WTC11 (cell line): ENCODE results near the gene ZNF277. TPM values are rescaled to one million over a fixed set of nuclear protein-coding genes. Genes with fewer than 3 reads are reported as not detected.

Experiments used
- ATAC-seq: fragments of 200-7000 bp; cut with Tn5 transposase; 2 replicates; pipeline ENCODE4 v1.10.0; 2021; ENCODE audit warnings: mild to moderate bottlenecking, moderate library complexity
- CTCF ChIA-PET: fragments of 300-600 bp; sonication (Branson Sonifier 250); formaldehyde crosslinking; loops from one replicate; lab custom pipeline; 2021; ENCODE audit warnings: antibody characterized with exemption; lab: Charles Lee
- POLR2A ChIA-PET: fragments of 350-600 bp; sonication (Branson Sonifier 250); formaldehyde crosslinking; loops from one replicate; lab custom pipeline; 2021; ENCODE audit warnings: antibody characterized with exemption; lab: Charles Lee
- DNase-seq: peaks from one replicate; pipeline ENCODE4 v3.0.0; 2021; ENCODE audit warnings: low spot score
- H3K27ac Mint-ChIP-seq: 2 replicates; pipeline ENCODE4 v1.8.0; 2021; ENCODE audit warnings: mixed read lengths
- H3K27me3 Mint-ChIP-seq: 2 replicates; pipeline ENCODE4 v1.8.0; 2021; ENCODE audit warnings: low read depth, mild to moderate bottlenecking, moderate library complexity, mixed read lengths
- H3K36me3 Mint-ChIP-seq: 2 replicates; pipeline ENCODE4 v1.8.0; 2021; ENCODE audit warnings: mixed read lengths
- H3K4me1 Mint-ChIP-seq: 2 replicates; pipeline ENCODE4 v1.8.0; 2022; ENCODE audit warnings: mixed read lengths
- H3K4me3 Mint-ChIP-seq: 2 replicates; pipeline ENCODE4 v1.8.0; 2021; ENCODE audit warnings: mild to moderate bottlenecking, moderate library complexity, mixed read lengths
- H3K9me3 Mint-ChIP-seq: 2 replicates; pipeline ENCODE4 v1.8.0; 2021; ENCODE audit warnings: mixed read lengths
- ATF1 ChIP-seq: sonication (generic); formaldehyde crosslinking; IDR thresholded peaks from 2 replicates; pipeline ENCODE4 v1.8.1; 2023; ENCODE audit warnings: mild to moderate bottlenecking, moderate library complexity, missing genetic modification reagents
- ELF4 ChIP-seq: sonication (generic); formaldehyde crosslinking; IDR thresholded peaks from 2 replicates; pipeline ENCODE4 v1.8.1; 2022; ENCODE audit warnings: low read depth, mild to moderate bottlenecking, moderate library complexity, missing genetic modification reagents
- EMX1 ChIP-seq: fragments of 250-450 bp; sonication (Bioruptor Pico); IDR thresholded peaks from 2 replicates; pipeline ENCODE4 v1.8.0; 2021; ENCODE audit warnings: mild to moderate bottlenecking
- ERG ChIP-seq: fragments of 250-450 bp; sonication (Bioruptor Pico); IDR thresholded peaks from 2 replicates; pipeline ENCODE4 v1.8.0; 2021; ENCODE audit warnings: mild to moderate bottlenecking
- FOXJ3 ChIP-seq: sonication (generic); formaldehyde crosslinking; IDR thresholded peaks from 2 replicates; pipeline ENCODE4 v1.9.0; 2021; ENCODE audit warnings: missing genetic modification reagents, mild to moderate bottlenecking, borderline replicate concordance
- JUN ChIP-seq: sonication (generic); formaldehyde crosslinking; IDR thresholded peaks from 2 replicates; pipeline ENCODE4 v1.8.0; 2023; ENCODE audit warnings: mild to moderate bottlenecking, missing genetic modification reagents
- KAT7 ChIP-seq: sonication (generic); formaldehyde crosslinking; IDR thresholded peaks from 2 replicates; pipeline ENCODE4 v1.8.1; 2023; ENCODE audit warnings: missing genetic modification reagents, mild to moderate bottlenecking, borderline replicate concordance
- NFYB ChIP-seq: sonication (generic); formaldehyde crosslinking; conservative IDR thresholded peaks from 2 replicates; pipeline ENCODE4 v1.8.0; 2022; ENCODE audit warnings: low read depth, missing genetic modification reagents
- NR1H2 ChIP-seq: sonication (generic); formaldehyde crosslinking; IDR thresholded peaks from 2 replicates; pipeline ENCODE4 v1.9.0; 2021; ENCODE audit warnings: mild to moderate bottlenecking, moderate library complexity, missing genetic modification reagents
- NR3C1 ChIP-seq: sonication (generic); formaldehyde crosslinking; conservative IDR thresholded peaks from 2 replicates; pipeline ENCODE4 v1.8.1; 2023; ENCODE audit warnings: low read depth, mild to moderate bottlenecking, missing genetic modification reagents
- USF1 ChIP-seq: sonication (generic); formaldehyde crosslinking; IDR thresholded peaks from 2 replicates; pipeline ENCODE4 v1.8.0; 2022; ENCODE audit warnings: mild to moderate bottlenecking, missing genetic modification reagents
- ZNF396 ChIP-seq: fragments of 250-450 bp; sonication (Bioruptor Pico); IDR thresholded peaks from 2 replicates; pipeline ENCODE4 v1.8.0; 2021; ENCODE audit warnings: mild to moderate bottlenecking, moderate library complexity, borderline replicate concordance
- total RNA-seq: library from RNA; stranded (reverse); gene quantifications from 3 replicates; pipeline ENCODE4 v1.2.3, GENCODE V29; 2021
- TF ChIP-seq, protein P1 (sequence below): sonication (generic); formaldehyde crosslinking; IDR thresholded peaks from 2 replicates; pipeline ENCODE4 v1.8.1; 2022; ENCODE audit warnings: mild to moderate bottlenecking, missing genetic modification reagents, moderate library complexity, borderline replicate concordance
- TF ChIP-seq, protein P2 (sequence below): sonication (generic); formaldehyde crosslinking; IDR thresholded peaks from 2 replicates; pipeline ENCODE4 v1.8.0; 2022; ENCODE audit warnings: missing genetic modification reagents
- TF ChIP-seq, protein P3 (sequence below): sonication (generic); formaldehyde crosslinking; IDR thresholded peaks from 2 replicates; pipeline ENCODE4 v1.8.1; 2022; ENCODE audit warnings: low read depth, missing genetic modification reagents, borderline replicate concordance
- TF ChIP-seq, protein P4 (sequence below): fragments of 250-450 bp; sonication (Bioruptor Pico); conservative IDR thresholded peaks from 2 replicates; pipeline ENCODE4 v1.9.0; 2021; ENCODE audit warnings: mild to moderate bottlenecking
- TF ChIP-seq, protein P5 (sequence below): sonication (generic); formaldehyde crosslinking; conservative IDR thresholded peaks from 2 replicates; pipeline ENCODE4 v1.8.1; 2023; ENCODE audit warnings: mild to moderate bottlenecking, low read depth, missing genetic modification reagents, moderate library complexity

ZNF277 gene
- total RNA-seq, 1 experiment from 2014 or later = 22.5 TPM

DNA sequence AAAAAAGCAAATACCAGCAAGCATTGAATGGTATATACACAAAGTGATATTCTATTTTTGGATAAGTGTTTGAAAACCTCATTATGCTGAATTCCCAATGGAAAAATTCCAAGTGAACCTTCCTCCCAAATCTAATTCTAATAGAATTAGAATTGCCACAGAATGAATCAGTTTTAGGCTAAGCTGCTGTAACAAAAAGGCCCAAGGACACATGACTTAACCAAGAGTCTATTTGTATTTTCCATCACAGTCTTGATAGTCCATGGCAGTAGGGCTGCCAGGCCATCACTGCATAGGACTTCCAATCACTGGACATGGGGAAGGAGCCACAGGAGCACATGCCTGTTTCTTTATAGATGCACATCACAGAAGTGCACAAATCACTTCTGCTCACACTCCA lies 152.6 kb downstream of the ZNF277 start (continued):
- TF ChIP-seq ERG (CRISPR knock-in tag) = no peak
- TF ChIP-seq EMX1 = no peak

- Mint-ChIP-seq H3K27ac (no peak overlapping the region), H3K27me3 (no peaks in the 10 kb centered on the region), H3K4me3 (no peak overlapping the region), H3K4me1 (peaks cover 15% of the 10 kb centered on the region), H3K9me3 (peaks cover 12% of the 10 kb centered on the region), H3K36me3 (no peaks in the 10 kb centered on the region)
- ChIA-PET POLR2A (no interaction called here), CTCF (no interaction called here)
- ATAC-seq = no peak
- DNase-seq = no peak
- TF ChIP-seq, protein P1, sequence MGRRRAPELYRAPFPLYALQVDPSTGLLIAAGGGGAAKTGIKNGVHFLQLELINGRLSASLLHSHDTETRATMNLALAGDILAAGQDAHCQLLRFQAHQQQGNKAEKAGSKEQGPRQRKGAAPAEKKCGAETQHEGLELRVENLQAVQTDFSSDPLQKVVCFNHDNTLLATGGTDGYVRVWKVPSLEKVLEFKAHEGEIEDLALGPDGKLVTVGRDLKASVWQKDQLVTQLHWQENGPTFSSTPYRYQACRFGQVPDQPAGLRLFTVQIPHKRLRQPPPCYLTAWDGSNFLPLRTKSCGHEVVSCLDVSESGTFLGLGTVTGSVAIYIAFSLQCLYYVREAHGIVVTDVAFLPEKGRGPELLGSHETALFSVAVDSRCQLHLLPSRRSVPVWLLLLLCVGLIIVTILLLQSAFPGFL (CRISPR knock-in tag) = no peak
- no peak for TF ChIP-seq NR1H2 (CRISPR knock-in tag)
- TF ChIP-seq JUN (CRISPR knock-in tag) = no peak
- TF ChIP-seq, protein P2, sequence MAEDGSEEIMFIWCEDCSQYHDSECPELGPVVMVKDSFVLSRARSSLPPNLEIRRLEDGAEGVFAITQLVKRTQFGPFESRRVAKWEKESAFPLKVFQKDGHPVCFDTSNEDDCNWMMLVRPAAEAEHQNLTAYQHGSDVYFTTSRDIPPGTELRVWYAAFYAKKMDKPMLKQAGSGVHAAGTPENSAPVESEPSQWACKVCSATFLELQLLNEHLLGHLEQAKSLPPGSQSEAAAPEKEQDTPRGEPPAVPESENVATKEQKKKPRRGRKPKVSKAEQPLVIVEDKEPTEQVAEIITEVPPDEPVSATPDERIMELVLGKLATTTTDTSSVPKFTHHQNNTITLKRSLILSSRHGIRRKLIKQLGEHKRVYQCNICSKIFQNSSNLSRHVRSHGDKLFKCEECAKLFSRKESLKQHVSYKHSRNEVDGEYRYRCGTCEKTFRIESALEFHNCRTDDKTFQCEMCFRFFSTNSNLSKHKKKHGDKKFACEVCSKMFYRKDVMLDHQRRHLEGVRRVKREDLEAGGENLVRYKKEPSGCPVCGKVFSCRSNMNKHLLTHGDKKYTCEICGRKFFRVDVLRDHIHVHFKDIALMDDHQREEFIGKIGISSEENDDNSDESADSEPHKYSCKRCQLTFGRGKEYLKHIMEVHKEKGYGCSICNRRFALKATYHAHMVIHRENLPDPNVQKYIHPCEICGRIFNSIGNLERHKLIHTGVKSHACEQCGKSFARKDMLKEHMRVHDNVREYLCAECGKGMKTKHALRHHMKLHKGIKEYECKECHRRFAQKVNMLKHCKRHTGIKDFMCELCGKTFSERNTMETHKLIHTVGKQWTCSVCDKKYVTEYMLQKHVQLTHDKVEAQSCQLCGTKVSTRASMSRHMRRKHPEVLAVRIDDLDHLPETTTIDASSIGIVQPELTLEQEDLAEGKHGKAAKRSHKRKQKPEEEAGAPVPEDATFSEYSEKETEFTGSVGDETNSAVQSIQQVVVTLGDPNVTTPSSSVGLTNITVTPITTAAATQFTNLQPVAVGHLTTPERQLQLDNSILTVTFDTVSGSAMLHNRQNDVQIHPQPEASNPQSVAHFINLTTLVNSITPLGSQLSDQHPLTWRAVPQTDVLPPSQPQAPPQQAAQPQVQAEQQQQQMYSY (CRISPR knock-in tag) = no peak
- TF ChIP-seq, protein P3, sequence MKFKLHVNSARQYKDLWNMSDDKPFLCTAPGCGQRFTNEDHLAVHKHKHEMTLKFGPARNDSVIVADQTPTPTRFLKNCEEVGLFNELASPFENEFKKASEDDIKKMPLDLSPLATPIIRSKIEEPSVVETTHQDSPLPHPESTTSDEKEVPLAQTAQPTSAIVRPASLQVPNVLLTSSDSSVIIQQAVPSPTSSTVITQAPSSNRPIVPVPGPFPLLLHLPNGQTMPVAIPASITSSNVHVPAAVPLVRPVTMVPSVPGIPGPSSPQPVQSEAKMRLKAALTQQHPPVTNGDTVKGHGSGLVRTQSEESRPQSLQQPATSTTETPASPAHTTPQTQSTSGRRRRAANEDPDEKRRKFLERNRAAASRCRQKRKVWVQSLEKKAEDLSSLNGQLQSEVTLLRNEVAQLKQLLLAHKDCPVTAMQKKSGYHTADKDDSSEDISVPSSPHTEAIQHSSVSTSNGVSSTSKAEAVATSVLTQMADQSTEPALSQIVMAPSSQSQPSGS = no peak
- TF ChIP-seq, protein P4, sequence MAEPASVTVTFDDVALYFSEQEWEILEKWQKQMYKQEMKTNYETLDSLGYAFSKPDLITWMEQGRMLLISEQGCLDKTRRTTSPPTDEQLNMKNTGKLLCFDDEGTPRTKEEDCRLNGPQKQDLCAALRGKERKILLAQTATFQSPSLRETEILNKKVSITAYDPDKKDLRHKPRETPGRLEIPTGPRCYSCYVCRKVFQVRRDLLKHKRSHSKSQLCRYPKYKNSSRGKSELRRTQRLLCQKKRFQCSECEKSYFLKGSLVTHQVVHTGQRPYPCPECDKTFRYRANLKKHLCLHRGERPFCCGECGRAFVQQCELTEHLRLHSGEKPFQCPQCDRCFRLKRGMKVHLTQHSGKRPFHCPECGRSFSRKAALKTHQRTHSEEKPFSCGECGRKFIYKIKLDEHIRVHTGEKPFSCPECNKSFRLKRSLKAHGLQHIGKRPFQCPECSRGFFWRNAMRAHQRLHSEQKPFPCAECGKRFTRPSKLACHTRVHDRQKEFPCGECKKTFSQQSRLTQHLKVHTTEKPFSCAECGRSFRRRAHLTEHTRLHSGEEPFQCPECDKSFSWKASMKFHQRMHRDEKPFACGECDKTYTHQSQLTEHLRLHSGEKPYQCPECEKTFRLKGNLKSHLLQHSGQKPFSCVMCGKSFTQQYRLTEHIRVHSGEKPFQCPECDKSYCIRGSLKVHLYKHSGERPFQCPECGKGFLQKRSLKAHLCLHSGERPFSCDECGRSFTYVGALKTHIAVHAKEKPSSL (CRISPR knock-in tag) = no peak
- TF ChIP-seq ZNF396 (CRISPR knock-in tag) = no peak
- no peak for TF ChIP-seq ERG (CRISPR knock-in tag)
- no peak for TF ChIP-seq NFYB
- no peak for TF ChIP-seq KAT7 (CRISPR knock-in tag)
- TF ChIP-seq NR3C1 = no peak
- no peak for TF ChIP-seq FOXJ3 (CRISPR knock-in tag)
- no peak for TF ChIP-seq ATF1 (CRISPR knock-in tag)
- TF ChIP-seq, protein P5, sequence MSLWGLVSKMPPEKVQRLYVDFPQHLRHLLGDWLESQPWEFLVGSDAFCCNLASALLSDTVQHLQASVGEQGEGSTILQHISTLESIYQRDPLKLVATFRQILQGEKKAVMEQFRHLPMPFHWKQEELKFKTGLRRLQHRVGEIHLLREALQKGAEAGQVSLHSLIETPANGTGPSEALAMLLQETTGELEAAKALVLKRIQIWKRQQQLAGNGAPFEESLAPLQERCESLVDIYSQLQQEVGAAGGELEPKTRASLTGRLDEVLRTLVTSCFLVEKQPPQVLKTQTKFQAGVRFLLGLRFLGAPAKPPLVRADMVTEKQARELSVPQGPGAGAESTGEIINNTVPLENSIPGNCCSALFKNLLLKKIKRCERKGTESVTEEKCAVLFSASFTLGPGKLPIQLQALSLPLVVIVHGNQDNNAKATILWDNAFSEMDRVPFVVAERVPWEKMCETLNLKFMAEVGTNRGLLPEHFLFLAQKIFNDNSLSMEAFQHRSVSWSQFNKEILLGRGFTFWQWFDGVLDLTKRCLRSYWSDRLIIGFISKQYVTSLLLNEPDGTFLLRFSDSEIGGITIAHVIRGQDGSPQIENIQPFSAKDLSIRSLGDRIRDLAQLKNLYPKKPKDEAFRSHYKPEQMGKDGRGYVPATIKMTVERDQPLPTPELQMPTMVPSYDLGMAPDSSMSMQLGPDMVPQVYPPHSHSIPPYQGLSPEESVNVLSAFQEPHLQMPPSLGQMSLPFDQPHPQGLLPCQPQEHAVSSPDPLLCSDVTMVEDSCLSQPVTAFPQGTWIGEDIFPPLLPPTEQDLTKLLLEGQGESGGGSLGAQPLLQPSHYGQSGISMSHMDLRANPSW (CRISPR knock-in tag) = no peak
- no peak for TF ChIP-seq USF1
- TF ChIP-seq ELF4 (CRISPR knock-in tag) = no peak
Observed at GRCh38 chr7:112360681-112361080, 154.2 kb downstream of the ZNF277 start.
